ENCODE results near the gene UBTD1.

UBTD1 gene

DNA sequence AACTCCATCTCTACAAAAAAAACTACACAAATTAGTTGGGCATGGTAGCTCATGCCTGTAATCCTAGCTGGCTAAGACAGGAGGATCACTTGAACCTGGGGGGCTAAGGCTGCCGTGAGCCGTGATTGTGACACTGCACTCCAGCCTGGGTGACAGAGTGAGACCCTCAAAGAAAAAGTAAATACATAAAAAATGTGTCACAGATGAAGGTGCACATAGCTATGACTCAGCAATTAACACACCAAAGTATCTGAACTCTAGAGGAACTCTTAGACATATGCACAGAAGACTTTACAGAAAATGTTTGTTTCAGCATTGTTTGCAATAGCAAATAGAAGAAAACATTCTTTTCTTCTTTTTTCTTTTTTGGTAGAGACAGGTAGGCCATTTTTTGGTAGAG is 99.1 kb downstream of the UBTD1 start:
- H3K4me3 ChIP-seq (ENCODE audit: low read depth, low read length) = no peak overlapping the region
- TF ChIP-seq, protein P1, sequence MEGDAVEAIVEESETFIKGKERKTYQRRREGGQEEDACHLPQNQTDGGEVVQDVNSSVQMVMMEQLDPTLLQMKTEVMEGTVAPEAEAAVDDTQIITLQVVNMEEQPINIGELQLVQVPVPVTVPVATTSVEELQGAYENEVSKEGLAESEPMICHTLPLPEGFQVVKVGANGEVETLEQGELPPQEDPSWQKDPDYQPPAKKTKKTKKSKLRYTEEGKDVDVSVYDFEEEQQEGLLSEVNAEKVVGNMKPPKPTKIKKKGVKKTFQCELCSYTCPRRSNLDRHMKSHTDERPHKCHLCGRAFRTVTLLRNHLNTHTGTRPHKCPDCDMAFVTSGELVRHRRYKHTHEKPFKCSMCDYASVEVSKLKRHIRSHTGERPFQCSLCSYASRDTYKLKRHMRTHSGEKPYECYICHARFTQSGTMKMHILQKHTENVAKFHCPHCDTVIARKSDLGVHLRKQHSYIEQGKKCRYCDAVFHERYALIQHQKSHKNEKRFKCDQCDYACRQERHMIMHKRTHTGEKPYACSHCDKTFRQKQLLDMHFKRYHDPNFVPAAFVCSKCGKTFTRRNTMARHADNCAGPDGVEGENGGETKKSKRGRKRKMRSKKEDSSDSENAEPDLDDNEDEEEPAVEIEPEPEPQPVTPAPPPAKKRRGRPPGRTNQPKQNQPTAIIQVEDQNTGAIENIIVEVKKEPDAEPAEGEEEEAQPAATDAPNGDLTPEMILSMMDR (IDR thresholded peaks at IDR 0.05; ENCODE audit: low read depth, low read length, missing control alignments) = no peak
- DNase-seq (ENCODE audit: low read depth) = no peak

DNA sequence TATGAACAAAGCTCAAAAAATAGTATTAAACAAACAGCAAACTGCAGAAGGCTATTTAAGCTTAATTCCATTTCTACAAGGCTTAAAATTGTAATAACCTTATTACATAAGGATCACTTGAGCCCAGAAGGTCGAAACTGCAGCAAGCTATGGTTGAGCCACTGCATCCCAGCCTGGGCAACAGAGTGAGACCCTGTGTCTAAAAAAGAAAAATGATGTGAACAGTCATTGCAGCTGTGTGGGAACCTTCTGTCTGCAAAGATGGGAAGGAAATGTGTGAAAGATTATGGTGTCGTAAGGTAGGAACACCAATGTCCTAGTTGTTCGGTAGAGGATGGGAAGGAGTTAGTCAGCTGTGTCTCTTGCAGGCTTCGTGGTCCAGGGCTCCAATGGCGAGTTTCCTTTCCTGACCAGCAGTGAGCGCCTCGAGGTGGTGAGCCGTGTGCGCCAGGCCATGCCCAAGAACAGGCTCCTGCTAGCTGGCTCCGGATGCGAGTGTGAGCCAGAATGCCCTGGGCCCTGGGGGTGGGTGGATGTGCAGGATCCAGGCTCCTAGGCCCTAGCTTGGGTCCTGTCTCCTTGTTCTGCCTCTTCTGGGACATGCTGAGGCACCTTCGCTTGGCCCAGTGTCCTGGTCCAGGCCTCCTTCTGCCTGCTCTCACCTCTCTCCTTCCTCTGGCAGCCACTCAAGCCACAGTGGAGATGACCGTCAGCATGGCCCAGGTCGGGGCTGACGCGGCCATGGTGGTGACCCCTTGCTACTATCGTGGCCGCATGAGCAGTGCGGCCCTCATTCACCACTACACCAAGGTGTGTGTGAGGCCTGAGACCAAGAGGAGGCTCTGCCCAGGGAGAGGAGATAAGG is 99.9 kb downstream of the UBTD1 start:
- TF ChIP-seq, protein P1 (IDR thresholded peaks at IDR 0.05; ENCODE audit: low read depth, low read length, missing control alignments) = no peak
- no peak overlapping the region for H3K4me3 ChIP-seq (ENCODE audit: low read depth, low read length)
- no peak for DNase-seq (ENCODE audit: low read depth)

DNA sequence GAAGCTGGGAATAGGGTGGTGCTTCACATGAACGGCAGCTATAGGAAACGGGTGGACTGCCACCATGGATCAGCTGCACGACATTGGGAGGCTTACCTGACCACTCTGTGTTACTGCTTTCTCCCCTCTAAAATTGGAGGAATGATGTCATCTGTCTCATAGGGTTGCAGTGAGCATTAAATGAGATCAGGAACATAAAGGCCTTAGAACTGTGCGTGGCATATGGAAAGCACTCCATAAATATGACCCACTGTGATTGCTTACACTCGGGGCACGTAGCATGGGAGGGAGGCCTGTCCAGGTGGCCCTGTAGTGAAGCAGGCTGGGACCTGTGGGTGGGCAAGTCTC is 100.5 kb downstream of the UBTD1 start:
- no peak for DNase-seq (ENCODE audit: low read depth)
- TF ChIP-seq, protein P1 (IDR thresholded peaks at IDR 0.05; ENCODE audit: low read depth, low read length, missing control alignments) = no peak
- no peak overlapping the region for H3K4me3 ChIP-seq (ENCODE audit: low read depth, low read length)

DNA sequence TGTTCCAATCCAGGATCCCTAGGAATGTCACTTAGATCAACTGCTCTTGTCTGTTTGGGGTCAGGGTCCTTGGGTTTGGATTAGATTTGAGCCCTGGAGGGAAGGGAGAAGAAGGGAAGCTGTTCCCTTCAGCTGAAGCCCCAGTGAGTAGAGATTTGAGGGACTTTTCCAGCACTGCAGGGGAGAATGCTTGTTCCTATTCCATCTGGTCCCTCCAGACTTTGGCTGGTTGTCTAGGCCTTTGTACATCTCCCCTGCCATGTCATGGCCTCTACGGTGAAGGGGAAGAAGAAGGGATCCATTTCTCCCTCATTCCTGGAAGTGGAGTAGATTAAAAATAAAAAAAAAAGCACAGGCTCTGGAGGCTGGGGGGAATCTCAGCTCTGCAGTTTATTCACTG is 101.9 kb downstream of the UBTD1 start:
- no peak for DNase-seq (ENCODE audit: low read depth)
- H3K4me3 ChIP-seq (ENCODE audit: low read depth, low read length) = no peak overlapping the region
- TF ChIP-seq, protein P1 (IDR thresholded peaks at IDR 0.05; ENCODE audit: low read depth, low read length, missing control alignments) = no peak

DNA sequence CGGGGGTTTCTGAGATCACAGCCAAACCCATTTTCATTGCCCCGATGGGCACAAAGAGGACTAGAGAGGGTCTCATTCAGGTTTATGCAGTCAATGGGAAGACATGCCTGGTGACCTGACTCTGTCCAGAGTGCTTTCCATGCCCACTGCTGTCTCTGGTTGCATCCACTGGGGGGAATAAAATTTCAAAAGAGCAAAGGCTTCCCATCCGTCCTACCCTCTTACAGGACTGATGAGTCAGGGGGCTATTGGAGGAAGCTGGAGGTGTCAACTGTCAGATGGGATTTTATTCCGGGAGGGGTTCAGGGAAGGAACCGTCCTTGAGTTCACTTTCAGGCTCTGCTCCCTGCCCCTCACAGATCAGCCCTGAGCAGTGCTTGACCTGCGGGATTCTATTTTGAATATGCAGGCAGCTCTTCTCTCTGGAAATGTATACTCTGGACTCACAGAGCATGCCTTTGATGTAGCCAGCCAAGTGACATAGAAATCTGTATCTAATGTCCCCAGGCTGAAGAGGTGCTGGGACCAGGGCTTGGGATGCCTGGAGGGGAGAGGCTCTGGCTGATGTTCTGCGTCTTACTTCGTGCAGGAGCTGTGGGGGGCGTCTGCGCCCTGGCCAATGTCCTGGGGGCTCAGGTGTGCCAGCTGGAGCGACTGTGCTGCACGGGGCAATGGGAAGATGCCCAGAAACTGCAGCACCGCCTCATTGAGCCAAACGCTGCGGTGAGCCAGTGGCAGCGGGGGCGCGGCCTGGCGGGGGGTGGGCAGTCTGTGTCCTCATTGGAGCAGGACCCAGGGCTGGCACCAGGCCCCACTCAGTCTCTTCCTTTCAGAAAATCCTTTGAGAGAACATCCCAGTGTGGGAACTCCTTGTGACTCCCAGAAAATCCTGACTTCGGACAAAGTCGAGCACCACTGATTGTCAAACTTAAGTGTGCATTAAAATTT is 102.8 kb downstream of the UBTD1 start:
- no peak for DNase-seq (ENCODE audit: low read depth)
- H3K4me3 ChIP-seq (ENCODE audit: low read depth, low read length) = no peak overlapping the region
- TF ChIP-seq, protein P1 (IDR thresholded peaks at IDR 0.05; ENCODE audit: low read depth, low read length, missing control alignments) = no peak

DNA sequence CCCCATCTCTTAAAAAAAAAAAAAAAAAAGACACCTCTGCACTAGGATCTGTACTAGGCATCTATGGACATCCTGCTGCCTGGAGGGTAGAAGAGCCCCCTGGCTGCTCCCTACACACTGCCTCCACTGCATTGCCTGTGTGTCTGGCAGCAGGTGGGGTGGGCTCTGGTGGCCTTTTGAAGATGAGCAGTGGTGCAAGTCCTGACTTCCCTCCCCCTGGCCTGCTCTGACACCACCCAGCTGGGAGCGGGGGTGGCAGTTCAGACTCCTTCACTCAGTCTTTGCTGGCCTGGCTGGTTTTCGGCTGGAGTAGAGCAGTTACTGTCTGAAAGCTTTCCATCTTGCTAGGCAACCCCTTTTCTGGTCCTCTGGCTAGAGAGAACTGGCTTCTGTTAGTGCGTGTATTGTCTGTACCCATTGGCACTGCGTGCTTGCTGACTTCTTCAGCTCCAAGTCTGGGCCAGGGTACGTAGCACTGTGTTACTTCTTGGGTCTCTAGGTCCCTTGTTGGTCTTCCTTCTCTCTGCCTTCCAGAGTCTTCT is 108.4 kb downstream of the UBTD1 start:
- H3K4me3 ChIP-seq (ENCODE audit: low read depth, low read length) = no peak overlapping the region
- DNase-seq (ENCODE audit: low read depth) = no peak
- TF ChIP-seq, protein P1 (IDR thresholded peaks at IDR 0.05; ENCODE audit: low read depth, low read length, missing control alignments) = no peak

Data from GM12864 (cell line).